ENCODE data around the gene TPH2.

Gene TPH2

DNA sequence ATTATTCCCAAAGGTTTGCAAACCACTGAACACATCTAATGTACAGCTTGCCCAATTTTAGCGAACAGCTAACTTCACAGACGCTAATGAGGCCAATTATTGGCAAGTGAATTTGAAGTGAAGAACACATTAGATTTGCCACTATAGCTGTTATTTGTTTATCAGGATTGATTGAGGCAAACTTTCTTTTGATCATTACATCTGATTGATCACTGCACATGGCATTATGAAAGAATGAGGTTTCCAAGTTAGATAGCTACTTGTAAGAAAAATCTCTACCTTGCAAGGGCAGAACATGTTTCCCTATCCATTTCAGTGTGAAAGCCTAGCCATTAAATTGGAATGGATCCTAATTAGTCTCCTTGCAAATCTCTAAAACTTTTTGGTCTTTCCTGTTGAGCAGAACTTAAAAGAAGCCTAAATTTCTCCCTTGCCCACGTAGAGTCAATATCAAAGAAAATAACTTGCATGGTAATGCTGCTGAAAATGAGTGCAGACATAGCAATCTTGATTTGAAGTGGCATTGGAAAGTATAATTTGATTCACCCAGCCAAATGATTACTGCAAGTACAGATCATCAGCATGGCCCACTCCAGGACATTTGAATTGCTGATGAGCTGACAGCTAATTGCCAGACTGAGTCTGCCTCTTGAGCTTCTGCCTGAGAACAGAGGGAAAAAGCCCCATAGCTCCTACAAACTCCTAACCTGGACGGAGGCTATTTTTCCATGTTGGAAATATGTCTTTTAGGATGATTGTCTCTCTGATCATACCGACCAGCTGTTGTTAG lies 98.6 kb downstream of the TPH2 start:
- no peak for FAIRE-seq

DNA sequence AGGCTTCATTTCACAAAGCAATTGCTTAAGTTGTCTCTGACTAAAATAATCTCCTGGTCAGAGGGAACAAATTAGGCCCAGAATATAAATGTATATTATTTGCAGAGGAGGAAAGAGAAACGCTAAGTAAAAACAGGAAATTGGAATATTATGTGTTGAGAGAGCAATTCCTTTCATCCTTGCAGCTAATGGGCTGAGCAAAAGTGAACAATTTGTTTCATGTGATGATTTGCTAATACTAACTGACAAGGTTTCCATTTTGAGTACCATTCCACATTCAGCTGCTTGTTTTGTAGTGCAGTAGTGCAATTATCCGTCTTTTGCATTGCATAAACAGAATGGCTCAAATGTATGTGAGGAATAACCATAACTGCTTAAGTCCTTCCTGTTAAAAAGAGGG lies 103.2 kb downstream of the TPH2 start:
- no peak for FAIRE-seq

DNA sequence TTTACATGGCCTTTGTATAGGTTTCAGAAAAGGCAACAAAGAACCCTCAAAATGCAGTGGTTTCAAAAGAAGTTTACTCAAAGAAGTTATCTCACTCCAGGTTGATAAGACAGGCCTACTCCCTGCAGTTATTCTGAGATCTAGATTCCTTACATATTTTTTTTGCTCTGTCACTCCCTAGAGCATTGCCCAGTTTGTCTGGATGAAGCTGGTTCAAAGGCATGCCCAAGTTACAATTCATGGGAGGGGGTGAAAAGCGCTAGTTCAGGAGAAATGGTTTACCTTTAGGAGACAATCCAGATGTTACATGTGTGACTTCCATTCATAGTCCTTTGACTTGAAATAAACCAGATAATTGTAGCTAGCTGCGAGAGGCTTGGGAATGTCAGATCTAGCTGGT lies 115.0 kb downstream of the TPH2 start:
- FAIRE-seq: no peak

DNA sequence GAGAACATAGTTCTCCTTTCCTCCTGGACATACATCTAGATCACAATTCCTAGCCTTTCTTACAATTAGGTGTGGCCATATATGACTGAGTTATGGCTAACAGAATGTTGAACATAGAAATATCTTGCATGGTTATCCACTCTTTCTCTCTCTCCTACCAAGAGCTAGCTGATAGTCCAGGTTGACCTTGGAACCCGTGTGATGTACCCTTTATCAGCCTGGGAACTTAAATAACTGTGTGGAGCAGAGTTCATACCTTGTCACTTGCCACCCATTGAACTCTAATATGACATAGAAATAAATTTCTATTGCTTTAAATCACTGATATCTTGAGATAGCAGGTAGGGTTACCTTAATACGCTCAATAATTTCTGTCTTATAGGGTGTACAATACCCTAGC lies 115.9 kb downstream of the TPH2 start:
- FAIRE-seq: no peak

DNA sequence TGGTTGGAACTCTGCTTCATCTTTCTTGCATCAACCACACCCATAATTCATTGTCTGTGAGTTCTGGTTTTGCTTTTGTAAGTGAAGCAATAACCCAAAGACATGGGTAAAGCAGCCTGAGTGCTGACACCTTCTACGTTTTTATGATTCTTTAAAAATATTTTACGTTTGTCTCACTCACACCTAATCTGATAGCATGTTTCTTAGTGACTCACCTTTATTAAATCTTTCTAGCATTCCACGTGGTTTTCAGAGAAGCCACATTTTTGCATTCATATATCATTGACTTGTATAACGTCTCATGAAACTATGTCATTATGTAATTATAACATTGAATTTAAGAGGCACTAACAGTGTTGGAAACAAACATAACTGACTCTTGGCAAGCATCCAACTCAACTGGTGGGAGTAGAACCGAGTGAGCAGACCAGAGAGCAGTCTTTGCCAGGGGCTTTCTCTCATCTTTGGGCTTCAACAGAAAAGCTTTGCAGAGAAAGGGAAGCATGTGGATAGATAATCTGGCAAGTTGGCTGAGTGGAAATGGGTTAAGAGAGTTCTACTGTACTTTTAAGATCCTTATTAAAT lies 118.8 kb downstream of the TPH2 start:
- FAIRE-seq: no peak

DNA sequence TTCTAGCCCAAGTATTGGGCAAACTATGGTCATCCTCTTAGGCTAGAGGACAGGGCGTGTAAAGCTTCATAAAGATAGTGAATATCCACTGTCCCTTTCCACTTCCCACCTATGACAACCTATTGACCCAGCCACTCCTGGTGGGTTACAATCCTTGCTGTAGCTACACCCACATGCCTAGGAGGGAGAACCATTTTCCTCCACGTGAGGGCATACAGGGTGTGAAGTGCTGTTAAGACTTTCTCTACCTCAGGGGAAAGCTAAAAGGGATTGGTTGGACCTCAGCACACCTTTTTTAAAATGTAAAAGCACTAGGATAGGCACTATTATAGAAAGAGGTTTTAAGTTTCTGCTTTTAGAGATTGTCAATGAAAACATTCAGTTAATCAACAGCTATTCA lies 124.4 kb downstream of the TPH2 start:
- no peak for FAIRE-seq

DNA sequence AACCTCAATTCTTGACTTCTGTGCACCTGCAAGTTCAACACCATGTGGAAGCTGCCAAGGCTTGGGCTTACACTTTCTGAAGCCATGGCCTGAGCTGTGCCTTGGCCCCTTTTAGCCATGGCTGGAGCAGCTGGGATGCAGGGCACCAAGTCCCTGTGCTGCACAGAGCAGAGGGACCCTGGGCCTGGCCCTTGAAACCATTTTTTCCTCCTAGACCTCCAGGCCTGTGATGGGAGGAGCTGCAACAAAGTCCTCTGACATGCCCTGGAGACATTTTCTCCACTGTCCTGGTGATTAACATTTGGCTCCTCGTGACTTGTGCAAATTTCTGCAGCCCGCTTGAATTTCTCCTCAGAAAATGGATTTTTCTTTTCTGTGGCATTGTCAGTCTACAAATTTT lies 132.4 kb downstream of the TPH2 start:
- FAIRE-seq: no peak

DNA sequence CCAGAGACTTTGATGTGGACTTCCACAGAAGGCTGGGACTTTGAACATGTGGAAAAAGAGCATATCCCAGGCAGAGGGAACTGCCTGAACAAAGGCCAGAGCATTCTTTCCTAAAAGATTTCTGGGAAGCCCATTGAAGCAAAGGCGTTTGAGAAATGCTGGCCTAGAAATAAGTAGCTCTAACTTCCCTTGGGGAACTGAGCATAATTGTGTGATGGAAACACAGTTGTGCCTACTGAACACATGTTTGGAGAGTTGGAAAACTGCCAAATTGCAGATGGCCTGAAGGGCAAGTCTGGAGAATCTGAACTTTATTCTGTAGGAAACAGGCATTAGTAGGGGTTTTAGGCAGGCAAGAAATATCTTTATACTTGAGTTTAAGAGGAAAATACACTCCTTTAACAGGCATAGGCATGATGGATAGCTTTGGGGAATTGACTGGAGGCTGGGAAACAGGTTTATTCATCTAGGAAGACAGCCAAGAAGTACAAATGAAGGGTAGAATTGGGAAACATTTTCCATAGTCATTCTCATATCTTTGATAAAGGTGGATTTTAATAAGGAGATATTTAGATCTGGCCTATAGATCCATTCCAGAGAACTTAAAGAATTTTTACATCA lies 134.1 kb downstream of the TPH2 start:
- FAIRE-seq: no peak

DNA sequence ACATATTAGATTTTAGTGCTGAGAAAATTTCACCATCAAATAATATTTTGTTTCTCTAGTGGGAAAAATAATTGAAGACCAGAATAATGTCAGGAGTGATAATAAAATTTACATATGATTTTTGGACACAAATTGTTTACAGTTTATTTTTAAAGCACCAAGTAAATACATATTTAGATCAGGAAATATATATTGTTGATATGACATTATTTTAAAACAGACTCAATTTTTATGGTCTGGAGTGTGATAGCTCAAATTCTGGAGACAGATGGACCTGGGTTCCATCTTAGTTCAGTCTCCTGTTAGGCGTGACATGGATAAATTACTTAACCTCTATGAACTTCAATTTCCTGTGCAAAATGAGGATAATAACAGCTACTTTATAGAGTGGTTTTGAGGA lies 135.4 kb downstream of the TPH2 start:
- no peak for FAIRE-seq

DNA sequence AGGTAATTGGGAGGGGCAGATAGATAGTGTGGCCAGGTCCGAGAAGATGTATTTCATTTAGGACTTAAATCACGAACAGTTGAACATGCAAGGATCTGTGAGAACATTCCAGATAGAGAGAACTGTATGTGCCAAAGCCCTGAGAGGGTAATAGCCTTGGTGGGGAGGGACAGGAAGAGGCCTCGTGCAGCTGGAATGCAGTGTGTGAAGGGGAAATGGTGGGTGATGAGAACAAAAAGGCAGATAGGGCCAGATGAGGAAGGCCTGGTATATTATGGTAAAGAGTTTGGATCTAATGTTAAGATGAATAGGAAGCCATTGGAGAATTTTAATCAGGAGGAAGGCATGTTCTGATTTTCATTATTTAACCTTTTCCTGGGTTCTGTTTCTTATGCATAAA lies 136.3 kb downstream of the TPH2 start:
- no peak for FAIRE-seq

DNA sequence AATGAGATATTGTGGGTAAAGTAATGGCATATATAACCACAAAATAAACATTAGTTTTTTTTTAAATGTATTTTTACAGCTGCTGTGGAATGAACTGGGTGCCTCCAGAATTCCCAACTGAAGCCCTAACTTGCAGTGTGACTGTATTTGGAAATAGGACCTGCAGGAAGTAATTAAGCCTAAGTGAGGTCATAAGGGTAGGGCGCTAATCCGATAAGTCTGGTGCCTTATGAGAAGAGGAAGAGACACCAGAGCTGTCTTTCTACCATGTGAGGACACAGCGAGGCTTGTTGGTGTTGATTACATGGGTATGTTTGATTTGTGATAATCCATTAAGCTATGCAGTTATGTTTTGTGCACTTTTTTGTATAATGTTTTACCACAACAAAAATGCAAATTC lies 136.8 kb downstream of the TPH2 start:
- FAIRE-seq: no peak

DNA sequence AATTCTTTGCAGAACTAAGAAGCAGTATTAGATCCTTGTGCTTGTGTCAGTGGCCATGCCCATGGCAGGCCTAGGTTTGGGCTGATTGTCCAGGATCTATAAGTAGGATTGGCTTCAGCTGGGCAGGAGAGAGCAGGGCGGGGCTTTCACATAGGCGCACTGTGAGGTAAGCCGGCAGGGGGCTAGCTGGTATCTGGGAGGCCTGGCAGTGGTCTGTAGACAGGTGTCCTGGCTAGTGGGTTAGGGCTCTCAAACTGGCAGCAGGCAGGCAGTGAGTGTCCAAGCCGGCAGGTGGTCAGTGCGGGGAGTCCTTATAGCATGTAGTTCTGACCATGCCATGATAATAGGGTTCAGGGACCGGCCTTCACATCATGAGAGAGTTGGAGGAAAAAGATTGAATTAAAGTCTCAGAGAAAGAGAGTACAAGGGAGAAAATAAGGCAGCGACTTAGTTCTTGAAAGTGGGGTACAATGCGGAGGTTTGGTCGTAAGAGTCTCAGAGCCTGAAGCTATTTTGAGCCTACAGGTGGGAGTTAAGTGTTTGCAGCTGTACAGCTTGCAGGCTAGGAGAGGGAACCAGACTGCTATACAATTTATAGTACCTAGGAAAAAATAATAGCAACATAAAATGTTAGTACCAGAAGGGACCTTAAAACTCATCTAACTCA lies 137.4 kb downstream of the TPH2 start:
- FAIRE-seq: no peak

DNA sequence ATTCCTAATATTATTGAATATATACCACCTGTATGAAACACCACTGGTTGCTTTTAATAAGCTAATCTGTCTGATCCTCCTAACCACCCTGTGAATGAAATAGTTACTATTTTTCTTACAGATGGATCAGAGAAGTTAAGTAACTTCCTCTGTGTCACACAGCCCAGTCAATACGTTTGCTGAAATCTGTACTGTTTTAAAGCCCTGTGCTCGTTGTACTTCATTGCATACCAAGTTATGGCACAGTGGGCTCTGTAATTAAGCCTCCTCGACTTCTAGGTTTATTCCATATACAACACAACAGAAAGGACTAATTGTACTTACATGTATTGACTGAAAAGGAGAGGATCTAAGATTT lies 137.9 kb downstream of the TPH2 start:
- no peak for FAIRE-seq

DNA sequence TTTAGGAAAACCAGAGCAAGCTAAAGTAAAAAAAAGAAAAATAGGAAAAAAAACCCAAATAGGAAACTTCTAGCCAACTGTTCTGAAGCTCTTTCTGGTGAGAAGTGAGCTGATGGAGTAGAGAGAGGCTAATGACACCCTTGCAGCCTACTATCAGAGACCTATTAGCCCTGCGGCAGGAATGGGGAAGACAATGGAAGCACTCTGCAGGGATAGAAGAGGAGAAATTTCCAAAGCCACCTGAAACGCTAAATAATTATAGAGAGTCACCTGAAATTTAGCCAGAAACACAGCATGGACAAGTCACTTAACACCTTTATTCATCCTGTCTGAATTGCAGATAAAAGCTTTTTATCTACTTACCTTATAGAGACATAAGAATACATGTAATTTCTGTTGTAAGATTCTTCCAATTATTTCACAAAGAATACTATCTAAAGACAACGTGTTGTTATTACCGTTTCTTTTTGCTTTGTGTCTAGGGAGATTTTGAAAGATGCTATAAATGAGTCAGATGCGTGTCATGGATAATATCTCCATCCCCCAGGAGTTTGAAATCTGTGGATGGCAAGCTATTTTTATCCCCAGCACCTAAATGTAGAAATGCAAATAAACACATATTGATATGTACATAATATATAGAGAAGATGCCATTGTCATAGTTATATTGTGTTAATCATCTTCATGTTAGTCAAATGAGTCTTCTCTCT lies 138.6 kb downstream of the TPH2 start:
- no peak for FAIRE-seq

DNA sequence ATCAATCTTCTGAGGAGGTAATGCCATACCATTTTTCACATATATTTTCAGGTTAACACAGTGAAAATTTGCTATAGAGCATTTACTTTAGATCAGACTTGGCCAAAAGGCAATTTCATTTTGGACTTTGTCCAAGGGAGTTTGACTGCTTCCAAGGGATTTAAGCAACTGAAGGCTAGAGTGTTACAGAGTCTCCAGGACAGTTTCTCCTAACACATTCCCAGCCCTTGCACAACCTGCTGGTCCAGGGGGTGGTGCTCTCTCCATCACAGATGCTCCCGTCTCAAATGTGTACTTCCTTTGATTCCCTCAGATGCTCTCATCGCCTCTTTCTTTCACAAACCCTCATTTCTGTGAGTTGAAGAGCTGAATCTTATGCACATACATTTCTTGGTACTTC lies 143.1 kb downstream of the TPH2 start:
- no peak for FAIRE-seq
